Measurements from ENCODE around the gene CHAMP1.

DNA sequence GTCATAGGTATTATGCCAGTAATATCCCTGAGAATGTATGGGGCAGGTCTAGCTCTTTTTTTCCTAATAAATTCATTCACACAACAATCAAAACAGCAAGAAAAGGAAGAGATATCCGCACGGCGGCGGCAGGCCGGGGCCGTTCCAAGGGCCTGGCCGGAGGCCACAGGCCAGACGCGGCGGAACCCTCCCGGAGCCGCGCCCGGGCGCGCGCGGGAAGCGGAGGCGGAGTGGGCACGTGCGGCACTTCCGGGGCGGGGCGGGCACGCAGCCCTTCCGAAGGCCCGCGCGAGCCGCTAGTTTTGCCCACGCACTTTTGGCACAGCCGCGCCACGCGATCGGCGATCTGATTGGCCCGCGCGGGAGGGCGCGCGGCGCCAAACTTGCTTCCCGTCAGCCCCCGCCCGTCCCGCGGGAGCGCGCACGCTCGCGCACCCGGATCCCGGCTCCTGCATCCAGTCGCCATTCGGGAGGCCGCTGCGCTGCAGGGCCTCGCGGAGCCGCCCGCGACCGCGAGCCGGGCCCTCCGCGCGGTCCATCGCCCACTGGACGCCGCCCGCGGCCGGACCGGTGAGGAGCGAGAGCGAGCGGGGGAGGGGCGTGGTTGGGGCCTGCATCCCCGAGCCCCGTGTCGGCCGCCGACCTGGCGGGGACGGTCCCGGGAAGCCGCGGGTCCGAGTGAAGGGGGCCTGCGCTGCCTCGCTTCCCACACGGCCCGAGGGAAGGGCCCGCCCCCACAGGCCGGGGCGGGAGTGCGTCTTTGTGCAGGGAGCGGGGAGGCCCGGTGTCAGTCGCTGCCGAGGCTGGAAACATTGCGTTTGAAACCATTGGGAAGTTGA, at the start of gene CHAMP1:
- TF ChIP-seq, protein P1, sequence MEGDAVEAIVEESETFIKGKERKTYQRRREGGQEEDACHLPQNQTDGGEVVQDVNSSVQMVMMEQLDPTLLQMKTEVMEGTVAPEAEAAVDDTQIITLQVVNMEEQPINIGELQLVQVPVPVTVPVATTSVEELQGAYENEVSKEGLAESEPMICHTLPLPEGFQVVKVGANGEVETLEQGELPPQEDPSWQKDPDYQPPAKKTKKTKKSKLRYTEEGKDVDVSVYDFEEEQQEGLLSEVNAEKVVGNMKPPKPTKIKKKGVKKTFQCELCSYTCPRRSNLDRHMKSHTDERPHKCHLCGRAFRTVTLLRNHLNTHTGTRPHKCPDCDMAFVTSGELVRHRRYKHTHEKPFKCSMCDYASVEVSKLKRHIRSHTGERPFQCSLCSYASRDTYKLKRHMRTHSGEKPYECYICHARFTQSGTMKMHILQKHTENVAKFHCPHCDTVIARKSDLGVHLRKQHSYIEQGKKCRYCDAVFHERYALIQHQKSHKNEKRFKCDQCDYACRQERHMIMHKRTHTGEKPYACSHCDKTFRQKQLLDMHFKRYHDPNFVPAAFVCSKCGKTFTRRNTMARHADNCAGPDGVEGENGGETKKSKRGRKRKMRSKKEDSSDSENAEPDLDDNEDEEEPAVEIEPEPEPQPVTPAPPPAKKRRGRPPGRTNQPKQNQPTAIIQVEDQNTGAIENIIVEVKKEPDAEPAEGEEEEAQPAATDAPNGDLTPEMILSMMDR (IDR thresholded peaks at IDR 0.05) = peak in 3 of 6 experiments; percentile 22 to 39 (median 34)
- peak; percentile 77 to 79 for TF ChIP-seq POLR2AphosphoS5 (IDR thresholded peaks at IDR 0.05)

Data from upper lobe of left lung (tissue), 4 donors.